Suprapubic skin (tissue), 4 donors: ENCODE measurements around the gene NEK11. TPM values are rescaled to one million over a fixed set of nuclear protein-coding genes. Genes with fewer than 3 reads are reported as not detected.
"Not testable (repeated sequence)": the region's sequence is repeated elsewhere in the genome, so short reads cannot be mapped to it uniquely, and the experiment has no call there.

Experiments used
- DNase-seq, 2 donors: peaks; one replicate each; pipeline ENCODE4 v3.0.0-alpha.2; 2019; ENCODE audit warnings: low spot score in 2 of 2
- H3K27ac ChIP-seq: fragments of 200-600 bp; sonication (generic); one replicate; pipeline ENCODE4 v1.5.1; 2019
- H3K27me3 ChIP-seq: fragments of 200-600 bp; sonication (generic); one replicate; pipeline ENCODE4 v1.5.1; 2019
- H3K36me3 ChIP-seq: fragments of 200-600 bp; sonication (generic); one replicate; pipeline ENCODE4 v1.5.1; 2019
- H3K4me1 ChIP-seq: fragments of 200-600 bp; sonication (generic); one replicate; pipeline ENCODE4 v1.5.1; 2019
- H3K4me3 ChIP-seq: fragments of 200-600 bp; sonication (generic); one replicate; pipeline ENCODE4 v1.5.1; 2019; ENCODE audit warnings: mild to moderate bottlenecking
- H3K9me3 ChIP-seq: fragments of 200-600 bp; sonication (generic); one replicate; pipeline ENCODE4 v1.5.1; 2019
- CTCF ChIP-seq, 2 donors: fragments of 200-600 bp in 1 of 2; fragments of 450-650 bp in 1 of 2; sonication (generic) in 1 of 2; IDR thresholded peaks; one replicate each; pipeline ENCODE4 v1.5.1; 2016 to 2019; ENCODE audit warnings: antibody characterized with exemption in 2 of 2, mild to moderate bottlenecking in 1 of 2, moderate library complexity in 1 of 2
- EP300 ChIP-seq: sonication (generic); formaldehyde crosslinking; IDR thresholded peaks from one replicate; pipeline ENCODE4 v1.6.1; 2017; ENCODE audit warnings: antibody characterized with exemption
- POLR2A ChIP-seq, 2 donors: fragments of 450-650 bp; IDR thresholded peaks; one replicate each; pipeline ENCODE4 v1.6.1; 2017; ENCODE audit warnings: antibody characterized with exemption in 2 of 2, mild to moderate bottlenecking in 2 of 2, moderate library complexity in 2 of 2
- POLR2AphosphoS5 ChIP-seq, 3 donors: sonication (generic); formaldehyde crosslinking; IDR thresholded peaks; one replicate each; pipeline ENCODE4 v1.6.1; 2017; ENCODE audit warnings: antibody characterized with exemption in 3 of 3
- WGBS: methylation state at CpG from one replicate; pipeline ENCODE4 v1.1.5; 2018; 5-methylcytosine and 5-hydroxymethylcytosine counted together
- total RNA-seq, 4 donors: library from RNA; depleted of rRNA; stranded (reverse); fragments of >200 nt; gene quantifications; one replicate each; pipeline ENCODE4 v1.1.0, GENCODE V29; 2016

Gene NEK11
- total RNA-seq, 4 donors from 2014 or later = 4.2 to 11.0 (median 7.5) TPM

- DNase-seq = no peak
These were observed 345.0 kb downstream of the NEK11 start for GRCh38 chr3:131371688-131372066.

GRCh38 chr3:131374741-131375140, 348.1 kb downstream of the NEK11 start:
- no peak overlapping the region for H3K27ac ChIP-seq
- no peak for DNase-seq
- peaks cover 5% of the 10 kb centered on the region for H3K4me1 ChIP-seq
- peaks cover 37% of the 10 kb centered on the region for H3K36me3 ChIP-seq
- no peak overlapping the region for H3K4me3 ChIP-seq
- no peaks in the 10 kb centered on the region for H3K27me3 ChIP-seq
- TF ChIP-seq POLR2A (IDR thresholded peaks at IDR 0.05) (no peak), POLR2AphosphoS5 (IDR thresholded peaks at IDR 0.05) (no peak), EP300 (no peak), CTCF (IDR thresholded peaks at IDR 0.05) (no peak)
- 100% methylated on average over 2 of the region's 2 CpGs for WGBS
- no peaks in the 10 kb centered on the region for H3K9me3 ChIP-seq

More at GRCh38 chr3:131371688-131372066, 345.0 kb downstream of the NEK11 start:
- H3K27me3 ChIP-seq = no peaks in the 10 kb centered on the region
- TF ChIP-seq CTCF (IDR thresholded peaks at IDR 0.05) (no peak), POLR2AphosphoS5 (IDR thresholded peaks at IDR 0.05) (no peak), EP300 (no peak), POLR2A (IDR thresholded peaks at IDR 0.05) (no peak)
- no peaks in the 10 kb centered on the region for H3K4me1 ChIP-seq
- H3K4me3 ChIP-seq = no peak overlapping the region
- H3K9me3 ChIP-seq = no peaks in the 10 kb centered on the region
- 86% methylated on average over 2 of the region's 2 CpGs for WGBS
- peaks cover 37% of the 10 kb centered on the region for H3K36me3 ChIP-seq
- no peak overlapping the region for H3K27ac ChIP-seq

GRCh38 chr3:131380821-131381444, 354.3 kb downstream of the NEK11 start:
- H3K9me3 ChIP-seq, H3K27me3 ChIP-seq, DNase-seq: not testable (repeated sequence)
- peaks cover 40% of the 10 kb centered on the region for H3K4me1 ChIP-seq
- H3K36me3 ChIP-seq = peaks cover 16% of the 10 kb centered on the region
- TF ChIP-seq POLR2A (IDR thresholded peaks at IDR 0.05) = peak in 1 of 2 donors; percentile 22
- peak in 1 of 3 donors; percentile 39 for TF ChIP-seq POLR2AphosphoS5 (IDR thresholded peaks at IDR 0.05)
- H3K27ac ChIP-seq = peak overlapping the region; percentile 90
- WGBS = 19% methylated on average over 16 of the region's 16 CpGs
- peak overlapping the region; percentile 88 for H3K4me3 ChIP-seq

- H3K36me3 ChIP-seq = peaks cover 13% of the 10 kb centered on the region
- no peaks in the 10 kb centered on the region for H3K27me3 ChIP-seq
- under 1% methylated on average over 21 of the region's 73 CpGs for WGBS
- no peaks in the 10 kb centered on the region for H3K9me3 ChIP-seq
- peaks cover 47% of the 10 kb centered on the region for H3K4me1 ChIP-seq
- DNase-seq = peak; percentile 100
- TF ChIP-seq CTCF (IDR thresholded peaks at IDR 0.05) (no peak), EP300 (no peak), POLR2A (IDR thresholded peaks at IDR 0.05) (peak in 1 of 2 donors; percentile 63), POLR2AphosphoS5 (IDR thresholded peaks at IDR 0.05) (peak in 2 of 3 donors; percentile 35 to 68)
- peak within 1 kb of the TSS; percentile 90 for H3K27ac ChIP-seq
- peak within 1 kb of the TSS; percentile 88 for H3K4me3 ChIP-seq
These were observed 355.0 kb downstream of the NEK11 start, which contains the start of gene NUDT16 for GRCh38 chr3:131381445-131382291. Gene NUDT16, plus strand, starts transcription at chr3:131381774. Its CDS starts 31 bp downstream, at chr3:131381805.

GRCh38 chr3:131386429-131387165, 359.9 kb downstream of the NEK11 start:
- TF ChIP-seq CTCF (IDR thresholded peaks at IDR 0.05) (no peak), POLR2AphosphoS5 (IDR thresholded peaks at IDR 0.05) (peak in 1 of 3 donors; percentile 52)
- 50% methylated on average over 6 of the region's 6 CpGs for WGBS
- H3K36me3 ChIP-seq = peaks cover 13% of the 10 kb centered on the region
- peaks cover 40% of the 10 kb centered on the region for H3K4me1 ChIP-seq
- no peak overlapping the region for H3K4me3 ChIP-seq
- peak; percentile 82 to 88 for DNase-seq
- H3K27ac ChIP-seq = peak overlapping the region; percentile 82
- no peaks in the 10 kb centered on the region for H3K9me3 ChIP-seq
- H3K27me3 ChIP-seq = no peaks in the 10 kb centered on the region
